GM21528 (cell line): ENCODE measurements around the gene TTC36.
"Not testable (repeated sequence)": the region's sequence is repeated elsewhere in the genome, so short reads cannot be mapped to it uniquely, and the experiment has no call there.

Experiments used
- ATAC-seq: cut with Tn5 transposase; IDR thresholded peaks from one replicate; pipeline ENCODE4 v1.9.1; 2021; ENCODE audit warnings: mild to moderate bottlenecking, moderate library complexity; ENCODE audit not compliant: unreplicated experiment, low FRiP score

TTC36 gene

DNA sequence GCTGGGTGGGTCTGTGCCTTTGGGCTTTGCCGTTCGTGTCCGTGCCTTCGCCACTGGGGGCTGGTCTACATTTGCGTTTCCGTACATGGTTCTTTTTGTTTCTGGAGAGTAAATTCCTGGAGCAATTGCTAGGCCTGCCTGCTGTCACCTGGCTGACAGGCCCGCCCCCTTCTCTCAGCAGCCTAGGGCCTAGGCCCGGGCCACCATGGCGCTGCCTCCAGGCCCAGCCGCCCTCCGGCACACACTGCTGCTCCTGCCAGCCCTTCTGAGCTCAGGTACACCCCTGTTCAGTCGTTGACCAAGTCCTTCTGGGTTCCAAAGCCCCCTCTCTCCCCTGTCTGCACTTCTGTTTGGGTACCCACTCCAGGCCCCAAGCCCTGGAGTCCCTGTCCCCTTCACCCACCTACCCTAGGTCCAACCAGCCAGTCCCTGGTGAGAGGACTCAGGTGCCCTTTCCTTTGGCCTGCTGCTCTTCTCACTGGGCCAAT, 4.4 kb downstream of the TTC36 start:
- no peak for ATAC-seq

DNA sequence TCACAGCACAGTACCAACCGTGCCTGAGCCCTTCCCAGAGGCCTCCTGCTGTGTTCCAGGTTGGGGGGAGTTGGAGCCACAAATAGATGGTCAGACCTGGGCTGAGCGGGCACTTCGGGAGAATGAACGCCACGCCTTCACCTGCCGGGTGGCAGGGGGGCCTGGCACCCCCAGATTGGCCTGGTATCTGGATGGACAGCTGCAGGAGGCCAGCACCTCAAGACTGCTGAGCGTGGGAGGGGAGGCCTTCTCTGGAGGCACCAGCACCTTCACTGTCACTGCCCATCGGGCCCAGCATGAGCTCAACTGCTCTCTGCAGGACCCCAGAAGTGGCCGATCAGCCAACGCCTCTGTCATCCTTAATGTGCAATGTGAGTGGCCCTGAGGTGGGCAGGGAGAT, 4.8 kb downstream of the TTC36 start:
- no peak for ATAC-seq

DNA sequence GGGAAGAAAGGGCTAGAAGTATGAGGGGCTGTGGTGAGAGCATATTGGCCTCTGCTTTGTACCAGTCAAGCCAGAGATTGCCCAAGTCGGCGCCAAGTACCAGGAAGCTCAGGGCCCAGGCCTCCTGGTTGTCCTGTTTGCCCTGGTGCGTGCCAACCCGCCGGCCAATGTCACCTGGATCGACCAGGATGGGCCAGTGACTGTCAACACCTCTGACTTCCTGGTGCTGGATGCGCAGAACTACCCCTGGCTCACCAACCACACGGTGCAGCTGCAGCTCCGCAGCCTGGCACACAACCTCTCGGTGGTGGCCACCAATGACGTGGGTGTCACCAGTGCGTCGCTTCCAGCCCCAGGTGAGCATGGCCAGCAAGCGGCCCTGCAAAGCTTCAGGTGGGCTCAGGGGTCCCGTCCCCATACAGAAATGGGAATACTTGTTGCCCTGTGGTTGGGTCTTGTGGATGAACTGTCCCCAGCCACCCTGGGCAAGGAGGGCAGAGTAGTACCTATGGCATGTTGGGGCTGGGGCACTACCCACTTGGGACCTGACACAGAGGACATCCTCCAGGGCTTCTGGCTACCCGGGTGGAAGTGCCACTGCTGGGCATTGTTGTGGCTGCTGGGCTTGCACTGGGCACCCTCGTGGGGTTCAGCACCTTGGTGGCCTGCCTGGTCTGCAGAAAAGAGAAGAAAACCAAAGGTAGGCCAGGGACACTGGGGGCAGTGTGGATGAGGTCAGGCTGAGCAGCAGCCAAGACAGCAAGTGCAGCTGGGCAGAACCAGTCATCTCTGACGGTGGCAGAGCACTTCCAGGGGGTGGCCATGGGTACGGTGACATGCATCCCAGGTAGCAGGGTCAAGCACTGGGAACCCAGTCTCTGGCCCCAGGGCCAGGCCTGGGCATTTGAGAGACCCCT, 5.8 kb downstream of the TTC36 start:
- no peak for ATAC-seq

DNA sequence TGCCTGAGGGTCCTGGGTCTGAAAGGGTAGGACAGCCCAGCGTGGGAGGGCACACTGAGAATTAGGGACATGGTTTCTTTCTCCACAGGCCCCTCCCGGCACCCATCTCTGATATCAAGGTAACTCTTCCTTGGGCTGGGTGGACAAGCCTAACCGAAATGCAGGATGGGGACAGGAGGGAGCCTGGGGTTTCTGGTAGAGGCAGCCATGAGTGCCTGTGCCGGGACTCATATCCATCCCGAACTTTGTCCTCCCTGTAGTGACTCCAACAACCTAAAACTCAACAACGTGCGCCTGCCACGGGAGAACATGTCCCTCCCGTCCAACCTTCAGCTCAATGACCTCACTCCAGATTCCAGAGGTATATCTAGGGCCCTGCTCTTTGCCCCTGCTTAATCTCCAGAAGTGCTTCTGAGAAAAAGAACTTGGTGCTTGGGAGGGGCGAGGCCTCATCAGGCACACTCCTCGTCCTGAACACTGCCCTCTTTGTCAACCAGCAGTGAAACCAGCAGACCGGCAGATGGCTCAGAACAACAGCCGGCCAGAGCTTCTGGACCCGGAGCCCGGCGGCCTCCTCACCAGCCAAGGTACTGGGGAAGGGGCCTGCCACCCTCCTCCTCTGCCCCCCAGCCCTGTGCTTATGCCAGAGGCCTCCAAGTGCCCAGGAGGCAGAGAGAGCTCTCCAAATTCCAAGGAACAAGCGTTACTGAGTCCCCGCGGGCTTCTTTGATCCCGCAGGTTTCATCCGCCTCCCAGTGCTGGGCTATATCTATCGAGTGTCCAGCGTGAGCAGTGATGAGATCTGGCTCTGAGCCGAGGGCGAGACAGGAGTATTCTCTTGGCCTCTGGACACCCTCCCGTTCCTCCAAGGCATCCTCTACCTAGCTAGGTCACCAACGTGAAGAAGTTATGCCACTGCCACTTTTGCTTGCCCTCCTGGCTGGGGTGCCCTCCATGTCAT, 6.8 kb downstream of the TTC36 start:
- no peak for ATAC-seq

DNA sequence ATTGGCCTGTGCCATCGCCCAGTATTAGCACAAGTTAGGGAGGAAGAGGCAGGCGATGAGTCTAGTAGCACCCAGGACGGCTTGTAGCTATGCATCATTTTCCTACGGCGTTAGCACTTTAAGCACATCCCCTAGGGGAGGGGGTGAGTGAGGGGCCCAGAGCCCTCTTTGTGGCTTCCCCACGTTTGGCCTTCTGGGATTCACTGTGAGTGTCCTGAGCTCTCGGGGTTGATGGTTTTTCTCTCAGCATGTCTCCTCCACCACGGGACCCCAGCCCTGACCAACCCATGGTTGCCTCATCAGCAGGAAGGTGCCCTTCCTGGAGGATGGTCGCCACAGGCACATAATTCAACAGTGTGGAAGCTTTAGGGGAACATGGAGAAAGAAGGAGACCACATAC, 8.0 kb downstream of the TTC36 start:
- no peak for ATAC-seq

DNA sequence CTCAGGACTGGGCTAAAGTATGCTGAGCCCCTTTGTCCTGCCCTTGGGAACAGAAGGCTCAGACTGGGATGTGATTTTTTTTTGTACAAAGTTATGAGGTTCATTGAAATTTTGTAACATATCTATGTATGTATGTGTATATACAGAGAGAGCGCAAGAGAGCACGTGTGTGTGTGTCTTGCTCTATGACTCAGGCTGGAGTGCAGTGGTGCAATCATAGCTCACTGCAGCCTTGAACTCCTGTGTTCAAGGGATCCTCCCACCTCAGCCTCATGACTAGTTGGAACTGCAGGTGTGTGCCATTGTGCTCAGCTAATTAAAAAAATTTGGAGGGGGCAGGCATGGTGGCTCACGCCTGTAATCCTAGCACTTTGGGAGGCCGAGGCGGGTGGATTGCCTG, 9.5 kb downstream of the TTC36 start:
- ATAC-seq, result no peak

DNA sequence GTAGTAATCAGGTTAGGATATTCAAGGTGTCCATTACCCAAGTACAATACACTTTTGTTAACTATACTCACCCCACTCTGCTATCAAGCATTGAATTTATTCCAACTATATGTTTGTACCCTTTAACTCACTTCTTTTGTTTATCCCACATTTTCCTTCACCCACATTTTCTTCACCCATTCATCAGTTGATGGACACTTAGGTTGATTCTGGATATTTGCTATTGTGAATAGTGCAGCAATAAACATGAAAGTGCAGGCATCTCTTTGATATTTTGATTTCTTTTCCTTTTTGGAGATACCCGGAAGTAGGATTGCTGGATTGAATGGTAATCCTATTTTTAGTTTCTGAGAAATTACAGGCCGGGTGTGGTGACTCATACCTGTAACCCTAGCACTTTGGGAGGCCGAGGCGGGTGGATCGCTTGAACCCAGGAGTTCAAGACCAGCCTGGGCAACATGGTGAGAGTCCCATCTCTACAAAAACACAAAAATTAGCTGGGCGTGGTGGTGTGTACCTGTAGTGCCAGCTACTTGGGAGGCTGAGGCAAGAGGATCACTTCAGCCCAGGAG, 10.2 kb downstream of the TTC36 start:
- ATAC-seq, result no peak

DNA sequence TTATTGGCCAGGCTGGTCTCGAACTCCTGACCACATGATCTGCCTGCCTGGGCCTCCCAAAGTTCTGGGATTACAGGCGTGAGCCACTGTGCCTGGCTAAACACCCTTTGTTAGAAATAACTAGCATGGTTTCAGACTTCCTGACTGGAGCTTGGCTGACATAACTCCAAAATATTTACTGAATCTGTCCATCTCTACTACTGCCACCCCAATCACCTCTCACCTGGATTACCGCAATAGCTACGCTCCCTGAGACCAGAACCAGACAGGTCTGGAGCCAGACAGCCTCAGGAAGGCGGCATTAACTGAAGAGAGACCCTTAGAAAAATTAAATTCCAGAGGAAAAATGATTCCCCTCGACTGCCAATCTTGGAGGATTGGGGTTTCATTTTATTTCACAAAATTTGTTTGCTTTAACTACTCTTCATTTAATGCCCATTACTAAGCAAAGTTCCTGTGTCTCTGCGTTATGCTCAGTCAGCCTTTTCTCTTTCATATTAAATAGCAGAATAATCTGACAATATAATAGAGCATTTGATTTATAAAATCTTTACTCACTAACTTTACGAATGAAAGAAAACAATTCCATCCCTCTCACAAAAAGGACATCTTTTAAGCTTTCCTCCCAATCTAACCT, 16.9 kb downstream of the TTC36 start:
- no peak for ATAC-seq

DNA sequence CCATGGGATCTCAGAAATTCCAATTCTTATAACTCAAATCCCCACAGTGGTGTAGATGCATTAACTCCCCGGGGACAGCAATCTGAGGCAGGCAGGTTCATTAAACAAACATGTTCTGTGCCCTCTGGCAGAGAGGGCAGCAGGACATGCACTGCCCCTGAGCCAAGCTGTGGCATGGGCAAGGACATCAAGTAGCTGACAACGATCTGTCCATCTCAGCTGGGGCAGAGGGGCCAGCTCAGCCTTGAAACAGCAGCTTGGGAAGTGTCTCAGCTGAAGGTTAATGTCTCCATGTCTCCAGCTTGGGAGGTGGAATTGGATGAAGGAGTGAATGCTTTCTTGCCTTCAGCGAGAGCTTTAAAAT, 17.4 kb downstream of the TTC36 start:
- no peak for ATAC-seq

DNA sequence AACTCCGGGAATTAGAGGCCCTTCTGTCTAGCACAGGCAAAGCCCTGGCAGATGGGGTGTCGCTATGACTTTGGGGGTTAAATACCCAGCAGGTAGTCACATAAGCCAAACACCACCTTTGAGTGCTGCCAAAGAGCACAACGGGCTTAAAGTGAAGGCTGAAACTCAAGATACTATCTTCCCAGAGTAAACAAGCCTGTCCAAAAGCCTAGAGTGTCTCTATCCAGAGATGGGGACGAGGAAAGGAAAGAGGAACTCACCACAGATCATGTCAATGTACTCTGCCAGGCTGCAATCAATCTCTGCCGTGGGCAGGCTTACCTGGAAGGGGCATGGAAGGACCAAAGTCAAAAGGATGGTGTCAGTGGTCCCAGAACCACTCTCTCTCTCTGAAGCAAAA, 18.3 kb downstream of the TTC36 start:
- ATAC-seq, result no peak

DNA sequence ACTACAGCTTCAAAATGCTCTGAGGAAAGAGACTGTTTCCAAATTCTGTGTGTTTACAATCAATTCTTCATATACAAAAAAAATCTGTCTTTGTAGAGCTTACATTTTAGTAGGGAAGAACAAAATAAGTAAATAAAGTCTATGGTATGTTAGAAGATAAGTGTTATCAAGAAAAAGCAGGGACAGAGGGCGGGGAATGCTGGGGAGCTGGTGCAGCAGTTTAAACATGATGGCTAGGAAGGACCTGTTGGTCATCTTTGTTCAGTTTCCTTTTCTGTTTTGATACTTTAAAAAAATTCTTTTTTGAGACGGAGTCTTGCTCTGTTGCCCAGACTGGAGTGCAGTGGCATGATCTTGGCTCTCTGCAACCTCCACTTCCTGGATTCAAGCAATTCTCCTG, 19.9 kb downstream of the TTC36 start:
- ATAC-seq, result no peak

DNA sequence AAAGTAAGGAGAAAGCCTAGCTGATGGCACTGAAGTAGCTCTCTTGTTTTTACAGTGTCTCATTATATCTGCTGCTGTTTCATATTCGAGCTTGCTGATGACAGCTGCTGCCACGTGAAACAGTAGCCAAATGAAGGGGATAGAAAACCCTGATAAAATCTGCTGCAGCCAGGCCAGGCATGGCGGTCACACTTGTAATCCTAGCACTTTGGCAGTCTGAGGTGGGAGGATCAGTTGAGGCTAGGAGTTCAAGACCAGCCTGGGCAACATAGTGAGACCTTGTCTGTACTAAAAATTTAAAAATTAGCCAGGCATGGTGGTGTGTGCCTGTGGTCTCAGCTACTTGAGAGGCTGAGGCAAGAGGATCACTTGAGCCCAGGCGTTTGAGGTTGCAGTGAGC, 25.1 kb downstream of the TTC36 start:
- no peak for ATAC-seq

DNA sequence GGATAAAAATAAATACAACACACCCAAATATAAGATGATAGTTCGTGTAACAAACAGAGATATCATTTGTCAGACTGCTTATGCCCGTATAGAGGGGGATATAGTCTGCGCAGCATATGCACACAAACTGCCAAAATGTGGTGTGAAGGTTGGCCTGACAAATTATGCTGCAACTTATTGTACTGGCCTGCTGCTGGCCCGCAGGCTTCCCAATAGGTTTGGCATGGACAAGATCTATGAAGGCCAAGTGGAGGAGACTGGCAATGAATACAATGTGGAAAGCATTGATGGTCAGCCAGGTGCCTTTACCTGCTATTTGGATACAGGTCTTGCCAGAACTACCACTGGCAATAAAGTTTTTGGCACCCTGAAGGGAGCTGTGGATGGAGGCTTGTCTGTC, 33.5 kb downstream of the TTC36 start:
- no peak for ATAC-seq

DNA sequence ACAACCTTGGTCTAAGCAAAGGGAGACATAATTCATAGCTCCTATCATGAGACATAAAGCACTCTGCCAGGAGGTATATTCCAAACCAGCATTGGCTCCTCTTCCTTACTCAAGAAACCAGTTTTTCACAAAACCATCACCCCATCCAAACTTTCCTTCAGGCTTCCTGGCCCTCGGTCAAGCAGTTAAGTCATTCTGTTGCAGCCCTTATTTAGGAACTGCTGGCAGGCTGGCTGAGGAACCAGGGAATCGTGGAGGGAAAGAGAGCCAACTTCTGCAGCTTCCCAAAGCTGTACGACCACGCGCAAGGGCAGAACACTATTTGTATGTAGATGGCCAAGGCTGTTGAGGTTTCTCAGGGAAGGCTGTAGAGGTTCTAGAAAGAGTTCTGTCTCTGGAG, 37.8 kb downstream of the TTC36 start:
- ATAC-seq, result no peak

DNA sequence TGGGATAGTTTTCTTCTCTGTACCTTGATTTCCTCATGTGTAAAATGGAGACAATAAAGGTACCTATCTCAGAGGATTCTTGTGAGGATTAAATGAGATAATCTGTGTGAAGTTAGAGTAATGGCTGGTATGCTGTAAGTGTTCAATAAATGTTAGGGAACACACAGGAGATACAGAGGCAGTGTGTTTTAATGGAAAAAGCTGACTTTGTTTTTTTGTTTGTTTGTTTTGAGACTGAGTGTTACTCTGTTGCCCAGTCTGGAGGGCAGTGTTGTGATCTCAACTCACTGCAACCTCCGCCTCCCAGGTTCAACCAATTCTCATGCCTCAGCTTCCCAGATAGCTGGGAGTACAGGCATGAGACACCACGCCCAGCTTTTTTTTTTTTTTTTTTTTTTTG, 42.4 kb downstream of the TTC36 start:
- no peak for ATAC-seq

DNA sequence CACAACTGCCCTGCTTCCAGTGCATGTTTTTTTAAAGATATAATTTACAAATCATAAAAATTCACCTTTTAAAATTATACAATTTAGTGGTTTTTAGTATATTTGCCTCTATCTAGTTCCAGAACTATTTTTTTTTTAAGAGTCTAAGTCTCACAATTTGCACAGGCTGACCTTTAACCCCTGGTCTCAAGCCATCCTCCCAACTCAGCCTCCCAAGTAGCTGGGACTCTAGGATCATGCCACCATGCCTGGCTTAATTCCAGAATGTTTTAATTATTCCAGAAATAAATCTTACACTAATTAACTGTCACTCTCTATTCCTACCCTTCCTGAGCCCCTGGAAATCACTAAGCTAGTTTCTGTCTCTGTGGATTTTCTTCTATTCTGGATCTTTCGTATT, 43.5 kb downstream of the TTC36 start:
- no peak for ATAC-seq

DNA sequence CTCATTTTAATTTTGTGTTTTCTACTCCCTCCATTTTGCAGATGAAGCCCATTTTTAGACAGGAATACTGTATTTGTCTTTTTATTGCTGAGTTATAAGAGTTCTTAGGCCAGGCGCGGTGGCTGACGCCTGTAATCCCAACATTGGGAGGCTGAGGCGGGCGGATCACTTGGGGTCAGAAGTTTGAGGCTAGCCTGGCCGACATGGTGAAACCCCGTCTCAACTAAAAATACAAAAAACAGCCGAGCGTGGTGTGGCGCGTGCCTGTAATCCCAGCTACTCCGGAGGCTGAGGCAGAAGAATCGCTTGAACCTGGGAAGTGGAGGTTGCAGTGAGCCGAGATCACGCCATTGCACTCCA, 44.4 kb downstream of the TTC36 start:
- ATAC-seq, result not testable (repeated sequence)

DNA sequence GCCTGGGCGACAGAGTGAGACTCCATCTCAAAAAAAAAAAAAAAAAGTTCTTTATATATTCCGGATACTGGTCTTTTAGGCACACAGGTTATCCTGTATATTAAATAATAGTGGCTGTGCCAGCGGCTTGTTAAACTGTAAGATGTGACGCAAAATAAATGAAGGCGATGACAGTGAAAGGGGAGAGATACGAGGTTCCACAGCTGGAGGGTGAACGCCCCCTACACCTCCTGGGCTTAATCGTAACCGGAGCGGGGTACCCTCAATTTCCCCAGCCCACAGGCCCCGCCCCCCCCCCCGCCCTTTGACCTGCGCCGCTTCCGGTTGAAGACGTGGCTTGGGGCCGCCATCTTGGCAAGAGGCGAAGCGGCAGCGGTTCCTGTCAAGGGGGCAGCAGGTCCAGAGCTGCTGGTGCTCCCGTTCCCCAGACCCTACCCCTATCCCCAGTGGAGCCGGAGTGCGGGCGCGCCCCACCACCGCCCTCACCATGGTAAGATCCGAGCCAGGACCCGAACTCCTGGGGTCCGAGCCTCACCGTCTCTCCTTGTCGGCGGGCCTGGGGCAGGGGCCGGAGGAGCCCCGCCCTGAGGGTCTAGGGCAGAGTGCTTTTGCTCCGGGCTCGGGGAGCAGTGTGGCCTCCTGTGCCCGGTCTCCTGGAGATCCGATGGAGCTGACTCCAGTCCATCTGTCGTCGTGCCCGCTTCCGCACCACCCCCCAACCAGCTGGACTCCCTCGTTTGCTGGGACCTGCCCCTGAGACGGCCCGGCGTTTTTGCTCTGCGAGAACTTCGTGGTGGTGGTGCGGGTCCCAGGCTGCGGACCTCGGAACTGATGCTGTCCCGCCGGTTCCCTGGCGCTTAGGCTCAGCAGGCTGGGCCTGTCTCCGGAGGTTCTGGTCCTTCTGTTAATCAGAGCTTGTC, 45.0 kb downstream of the TTC36 start, which contains the start of gene ARCN1:
Gene ARCN1, plus strand, starts transcription at position 349 of the 920 bp plus-strand sequence. Its CDS starts 139 bp downstream, at position 488.
- ATAC-seq, result peak; percentile 72

DNA sequence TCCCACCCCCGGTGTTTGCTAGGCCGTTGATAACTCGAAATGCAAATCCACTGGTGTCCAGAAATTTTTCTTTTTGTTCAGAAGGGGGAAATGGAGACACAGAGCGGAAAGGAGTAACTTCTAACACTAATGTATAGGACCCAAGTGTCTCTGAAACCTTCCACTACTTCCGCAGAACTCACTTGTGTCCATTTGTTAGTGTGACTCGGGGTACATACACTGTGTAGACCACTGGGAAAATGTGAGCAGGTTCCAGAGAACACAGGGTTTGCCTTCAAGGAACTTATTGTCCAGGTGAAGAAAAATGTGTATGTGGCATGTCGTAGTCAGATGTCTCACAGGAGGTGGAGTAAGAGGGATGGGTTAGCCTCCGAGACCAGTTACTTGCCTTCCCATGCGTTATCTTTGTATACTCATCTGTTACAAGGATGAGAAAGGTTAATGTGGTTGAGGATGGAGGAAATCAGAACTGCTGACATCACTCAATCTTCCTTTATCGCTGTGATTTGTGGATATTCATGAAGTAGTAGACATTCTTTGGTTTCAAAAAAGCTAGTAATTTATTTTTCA, 45.8 kb downstream of the TTC36 start:
- peak; percentile 24 for ATAC-seq
